Measurements from ENCODE around the gene CHST11. TPM values are rescaled to one million over a fixed set of nuclear protein-coding genes. Genes with fewer than 3 reads are reported as not detected.

CHST11 gene
- total and polyA plus RNA-seq, 2 donors, result 4.7 to 10.0 TPM

- DNase-seq (ENCODE audit: extremely low spot score), result no peak
- 87% methylated on average over 6 of the region's 6 CpGs for WGBS
- no peak overlapping the region for H3K27ac ChIP-seq (ENCODE audit: low read depth)
- H3K4me1 ChIP-seq (ENCODE audit: insufficient read depth), result peaks cover 1% of the 10 kb centered on the region
- H3K4me3 ChIP-seq (ENCODE audit: low read depth, low read length), result no peak overlapping the region
- no peaks in the 10 kb centered on the region for H3K36me3 ChIP-seq (ENCODE audit: insufficient read depth)
These were observed 173.5 kb downstream of the CHST11 start for GRCh38 chr12:104630230-104630670.

DNA sequence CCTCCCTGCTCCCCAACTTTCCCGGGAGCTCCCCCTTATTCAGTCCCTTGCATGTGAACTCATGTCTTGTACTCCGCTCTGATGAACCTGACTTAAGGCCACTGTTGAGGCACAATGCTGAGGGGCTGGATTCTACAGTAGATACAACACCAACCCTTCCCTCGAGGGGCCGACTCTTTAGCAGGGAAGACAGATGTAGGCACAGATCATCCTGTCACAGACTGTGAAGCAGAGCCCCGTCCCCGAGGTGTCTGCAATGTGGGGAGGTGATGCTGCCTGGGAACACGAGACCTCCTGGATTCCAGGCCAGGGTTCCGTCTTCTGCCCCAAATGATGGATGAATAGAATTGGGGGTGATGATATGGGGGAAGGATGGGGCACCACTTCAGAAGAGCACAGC is 175.1 kb downstream of the CHST11 start:
- H3K4me1 ChIP-seq (ENCODE audit: insufficient read depth), result peaks cover 1% of the 10 kb centered on the region
- H3K36me3 ChIP-seq (ENCODE audit: insufficient read depth), result no peaks in the 10 kb centered on the region
- DNase-seq (ENCODE audit: extremely low spot score), result no peak
- H3K4me3 ChIP-seq (ENCODE audit: low read depth, low read length), result no peak overlapping the region
- 95% methylated on average over 8 of the region's 8 CpGs for WGBS
- H3K27ac ChIP-seq (ENCODE audit: low read depth), result no peak overlapping the region

DNA sequence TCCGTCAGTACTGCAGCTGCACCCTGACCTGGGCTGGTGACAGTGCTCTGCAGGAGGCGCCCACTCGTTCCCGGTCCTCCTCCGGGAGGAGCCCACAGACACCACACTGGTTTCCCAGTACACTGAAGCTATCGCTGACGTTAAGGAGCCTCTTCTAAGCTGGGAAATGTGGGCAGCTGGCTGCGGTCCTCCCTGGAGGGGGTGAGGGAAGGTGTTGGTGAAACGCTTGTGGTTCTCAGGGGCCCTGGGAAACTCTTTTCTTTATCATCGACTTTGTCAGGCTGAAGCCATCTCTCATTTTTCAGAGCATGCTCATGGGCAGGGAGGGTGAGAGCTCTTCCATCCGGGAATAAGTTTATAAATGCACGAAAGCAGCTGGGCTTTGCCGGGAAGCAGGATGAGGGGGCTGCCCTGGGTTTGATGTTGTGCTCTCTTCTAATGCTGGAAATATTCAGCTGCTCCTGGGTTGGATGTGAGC is 176.0 kb downstream of the CHST11 start:
- H3K4me1 ChIP-seq (ENCODE audit: insufficient read depth), result peaks cover 1% of the 10 kb centered on the region
- 54% methylated on average over 13 of the region's 13 CpGs for WGBS
- H3K36me3 ChIP-seq (ENCODE audit: insufficient read depth), result no peaks in the 10 kb centered on the region
- DNase-seq (ENCODE audit: extremely low spot score), result no peak
- no peak overlapping the region for H3K27ac ChIP-seq (ENCODE audit: low read depth)
- H3K4me3 ChIP-seq (ENCODE audit: low read depth, low read length), result no peak overlapping the region

DNA sequence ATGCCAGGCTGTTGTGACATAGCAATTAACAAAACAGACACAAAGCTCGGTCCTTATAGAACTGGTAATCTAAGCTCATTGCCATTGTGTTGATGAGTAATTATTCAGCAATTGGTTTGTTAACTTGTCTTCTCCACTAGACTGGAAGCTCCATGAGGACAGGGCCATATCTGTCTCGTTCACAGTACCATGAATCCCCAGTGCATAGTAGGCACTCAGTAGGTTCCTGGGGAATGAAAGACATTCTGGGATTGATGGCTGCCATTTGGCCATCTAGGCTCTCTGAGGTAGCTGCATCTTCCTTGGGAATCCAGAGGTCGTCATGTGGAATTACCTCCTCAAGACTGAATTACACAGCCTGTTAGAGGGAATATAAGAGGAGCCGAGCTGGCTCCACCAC is 177.3 kb downstream of the CHST11 start:
- DNase-seq (ENCODE audit: extremely low spot score), result no peak
- Histone ChIP-seq H3K27ac (ENCODE audit: low read depth) (no peak overlapping the region), H3K4me1 (ENCODE audit: insufficient read depth) (peaks cover 3% of the 10 kb centered on the region), H3K4me3 (ENCODE audit: low read depth, low read length) (no peak overlapping the region), H3K36me3 (ENCODE audit: insufficient read depth) (no peaks in the 10 kb centered on the region)
- WGBS, result 86% methylated on average over 4 of the region's 4 CpGs

- Histone ChIP-seq H3K4me3 (ENCODE audit: low read depth, low read length) (no peak overlapping the region), H3K4me1 (ENCODE audit: insufficient read depth) (peaks cover 3% of the 10 kb centered on the region), H3K27ac (ENCODE audit: low read depth) (no peak overlapping the region), H3K36me3 (ENCODE audit: insufficient read depth) (no peaks in the 10 kb centered on the region)
- WGBS, result 95% methylated on average over 3 of the region's 3 CpGs
- no peak for DNase-seq (ENCODE audit: extremely low spot score)
These were observed 178.1 kb downstream of the CHST11 start for GRCh38 chr12:104634852-104635251.

GRCh38 chr12:104635607-104636343 is 179.0 kb downstream of the CHST11 start:
- Histone ChIP-seq H3K36me3 (ENCODE audit: insufficient read depth) (no peaks in the 10 kb centered on the region), H3K4me3 (ENCODE audit: low read depth, low read length) (no peak overlapping the region), H3K27ac (ENCODE audit: low read depth) (no peak overlapping the region), H3K4me1 (ENCODE audit: insufficient read depth) (peaks cover 3% of the 10 kb centered on the region)
- DNase-seq (ENCODE audit: extremely low spot score), result no peak
- WGBS, result 98% methylated on average over 6 of the region's 6 CpGs

DNA sequence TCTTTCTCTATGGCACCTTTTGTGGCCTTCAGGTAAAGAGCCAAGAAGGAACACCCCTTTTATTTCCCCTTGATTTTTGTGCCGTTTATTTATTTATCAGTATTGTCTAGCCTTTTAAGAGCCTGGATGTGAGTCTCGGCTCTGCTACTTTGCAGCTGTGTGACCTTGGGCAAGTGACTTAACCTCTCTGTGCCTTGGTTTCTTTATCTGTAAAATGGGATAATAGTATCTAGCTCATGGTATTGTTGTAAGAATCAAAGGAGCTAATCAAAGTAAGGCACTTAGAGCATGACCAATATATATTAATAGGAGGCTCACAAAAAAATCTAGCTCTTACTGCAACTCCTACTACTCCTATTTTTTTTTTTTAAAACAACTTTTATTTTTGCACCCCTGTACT is 179.7 kb downstream of the CHST11 start:
- peaks cover 3% of the 10 kb centered on the region for H3K4me1 ChIP-seq (ENCODE audit: insufficient read depth)
- H3K4me3 ChIP-seq (ENCODE audit: low read depth, low read length), result no peak overlapping the region
- DNase-seq (ENCODE audit: extremely low spot score), result no peak
- H3K36me3 ChIP-seq (ENCODE audit: insufficient read depth), result no peaks in the 10 kb centered on the region
- WGBS, result 90% methylated on average over 2 of the region's 2 CpGs
- no peak overlapping the region for H3K27ac ChIP-seq (ENCODE audit: low read depth)

DNA sequence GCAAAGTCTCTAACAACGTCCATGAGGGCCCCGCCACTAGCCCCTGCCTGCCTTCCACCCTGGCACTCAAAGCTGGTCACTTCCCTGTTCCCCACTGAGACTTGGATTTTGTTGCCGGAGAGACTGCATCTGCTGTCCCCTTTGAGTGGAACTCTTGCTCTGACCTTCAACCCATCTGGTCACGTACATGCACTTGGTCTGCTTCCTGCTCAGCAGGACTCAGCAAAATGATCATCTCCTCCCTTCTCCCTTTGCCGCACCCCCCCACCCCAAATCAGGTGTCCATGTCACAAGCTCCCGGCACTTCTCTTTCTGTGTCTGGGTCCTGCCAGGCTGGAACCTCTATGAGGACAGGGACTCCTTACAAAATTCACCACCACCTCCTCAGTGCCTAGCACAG is 180.9 kb downstream of the CHST11 start:
- Histone ChIP-seq H3K4me1 (ENCODE audit: insufficient read depth) (peaks cover 3% of the 10 kb centered on the region), H3K27ac (ENCODE audit: low read depth) (no peak overlapping the region), H3K4me3 (ENCODE audit: low read depth, low read length) (no peak overlapping the region), H3K36me3 (ENCODE audit: insufficient read depth) (no peaks in the 10 kb centered on the region)
- DNase-seq (ENCODE audit: extremely low spot score), result no peak
- 80% methylated on average over 6 of the region's 6 CpGs for WGBS

DNA sequence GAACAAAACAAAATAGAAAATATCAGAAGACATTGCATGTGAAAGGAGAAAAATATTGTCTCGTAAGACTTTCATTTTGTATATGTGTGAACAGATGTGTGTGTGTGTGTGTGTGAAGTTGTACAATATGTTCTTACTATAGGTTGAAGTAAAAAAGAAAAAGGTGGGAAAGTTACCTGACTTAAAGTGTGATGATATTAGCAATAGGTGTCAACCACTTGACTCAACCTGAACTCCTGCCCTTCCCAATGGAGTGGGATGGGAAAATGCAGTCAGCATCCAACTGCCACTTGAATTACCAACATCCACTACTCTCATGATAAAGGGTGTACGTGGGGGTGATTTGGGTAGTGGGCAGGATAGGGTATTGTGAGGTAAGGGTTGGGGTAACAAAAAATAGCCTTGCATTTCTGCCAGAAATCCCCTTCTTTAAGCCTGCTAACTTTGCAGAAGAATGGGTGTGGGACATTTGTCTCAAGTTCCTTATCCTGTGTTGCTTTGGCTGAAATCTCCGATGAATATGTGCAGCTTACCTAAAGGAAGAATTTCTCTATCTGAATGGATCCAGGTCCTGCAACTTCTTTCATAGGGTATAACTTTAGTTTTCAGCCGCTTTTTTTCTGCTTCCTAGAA is 181.6 kb downstream of the CHST11 start:
- peaks cover 2% of the 10 kb centered on the region for H3K4me1 ChIP-seq (ENCODE audit: insufficient read depth)
- DNase-seq (ENCODE audit: extremely low spot score), result no peak
- no peaks in the 10 kb centered on the region for H3K36me3 ChIP-seq (ENCODE audit: insufficient read depth)
- 95% methylated on average over 4 of the region's 4 CpGs for WGBS
- H3K4me3 ChIP-seq (ENCODE audit: low read depth, low read length), result no peak overlapping the region
- no peak overlapping the region for H3K27ac ChIP-seq (ENCODE audit: low read depth)

DNA sequence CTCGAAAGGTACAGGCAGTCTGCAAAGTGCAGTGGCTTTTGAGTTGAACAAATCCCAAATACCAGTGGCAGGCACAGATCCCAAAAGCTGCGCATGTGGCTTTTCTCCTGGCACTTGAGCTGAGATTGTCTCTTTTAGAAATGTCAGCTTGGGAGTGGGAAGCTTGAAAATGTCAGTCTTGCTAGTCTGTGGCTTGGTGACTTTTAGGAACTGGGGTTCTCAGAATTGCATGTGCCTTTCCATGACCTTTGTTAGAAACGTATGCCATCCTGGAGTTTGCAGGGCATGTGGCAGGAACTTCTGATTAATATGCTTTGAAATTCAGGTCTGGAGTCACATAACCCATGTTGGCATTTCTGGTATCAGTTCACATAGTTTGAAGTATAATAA is 182.1 kb downstream of the CHST11 start:
- Histone ChIP-seq H3K4me3 (ENCODE audit: low read depth, low read length) (no peak overlapping the region), H3K4me1 (ENCODE audit: insufficient read depth) (peaks cover 2% of the 10 kb centered on the region), H3K36me3 (ENCODE audit: insufficient read depth) (no peaks in the 10 kb centered on the region), H3K27ac (ENCODE audit: low read depth) (no peak overlapping the region)
- WGBS, result 84% methylated on average over 3 of the region's 3 CpGs
- DNase-seq (ENCODE audit: extremely low spot score), result no peak

GRCh38 chr12:104640956-104641355 is 184.2 kb downstream of the CHST11 start:
- 97% methylated on average over 1 of the region's 1 CpG for WGBS
- no peak overlapping the region for H3K27ac ChIP-seq (ENCODE audit: low read depth)
- H3K4me3 ChIP-seq (ENCODE audit: low read depth, low read length), result no peak overlapping the region
- H3K4me1 ChIP-seq (ENCODE audit: insufficient read depth), result peaks cover 3% of the 10 kb centered on the region
- no peaks in the 10 kb centered on the region for H3K36me3 ChIP-seq (ENCODE audit: insufficient read depth)
- no peak for DNase-seq (ENCODE audit: extremely low spot score)

GRCh38 chr12:104641862-104642261 is 185.1 kb downstream of the CHST11 start:
- Histone ChIP-seq H3K36me3 (ENCODE audit: insufficient read depth) (no peaks in the 10 kb centered on the region), H3K4me1 (ENCODE audit: insufficient read depth) (peaks cover 3% of the 10 kb centered on the region), H3K4me3 (ENCODE audit: low read depth, low read length) (no peak overlapping the region), H3K27ac (ENCODE audit: low read depth) (no peak overlapping the region)
- DNase-seq (ENCODE audit: extremely low spot score), result no peak
- 82% methylated on average over 3 of the region's 3 CpGs for WGBS

- Histone ChIP-seq H3K4me3 (ENCODE audit: low read depth, low read length) (no peak overlapping the region), H3K36me3 (ENCODE audit: insufficient read depth) (no peaks in the 10 kb centered on the region), H3K4me1 (ENCODE audit: insufficient read depth) (peaks cover 3% of the 10 kb centered on the region), H3K27ac (ENCODE audit: low read depth) (no peak overlapping the region)
- 91% methylated on average over 8 of the region's 8 CpGs for WGBS
- DNase-seq (ENCODE audit: extremely low spot score), result no peak
These were observed 186.5 kb downstream of the CHST11 start for GRCh38 chr12:104643093-104643818.
